Neural cell (in vitro differentiated cells): ENCODE results near the gene NBPF3.

Experiments
- EZH2 ChIP-seq: fragments of 200-600, 300-800 bp; shearing (Covaris generic), sonication (generic); IDR thresholded peaks from 2 replicates; pipeline ENCODE4 v1.6.1; 2014; ENCODE audit warnings: antibody characterized with exemption, low read length, borderline replicate concordance, mild to moderate bottlenecking; ENCODE audit not compliant: insufficient read depth, poor library complexity, severe bottlenecking
- MXI1 ChIP-seq: fragments of 450-650 bp; conservative IDR thresholded peaks from 2 replicates; pipeline ENCODE4 v1.6.1; 2014; ENCODE audit warnings: antibody characterized with exemption, mild to moderate bottlenecking; ENCODE audit not compliant: poor library complexity, severe bottlenecking
- POLR2AphosphoS5 ChIP-seq: IDR thresholded peaks from 2 replicates; pipeline ENCODE4 v1.6.1; 2012
- SMC3 ChIP-seq: fragments of 450-650 bp; conservative IDR thresholded peaks from 2 replicates; pipeline ENCODE4 v1.6.1; 2014; ENCODE audit warnings: antibody characterized with exemption, mild to moderate bottlenecking, moderate library complexity; ENCODE audit not compliant: poor library complexity
- TAF1 ChIP-seq: IDR thresholded peaks from 2 replicates; pipeline ENCODE4 v1.6.1; 2012; ENCODE audit warnings: low read depth
- TF ChIP-seq, protein P1 (sequence below): fragments of 450-650 bp; IDR thresholded peaks from 2 replicates; pipeline ENCODE4 v1.5.1; 2014; ENCODE audit warnings: antibody characterized with exemption, mild to moderate bottlenecking, moderate library complexity; ENCODE audit not compliant: poor library complexity, severe bottlenecking

DNA sequence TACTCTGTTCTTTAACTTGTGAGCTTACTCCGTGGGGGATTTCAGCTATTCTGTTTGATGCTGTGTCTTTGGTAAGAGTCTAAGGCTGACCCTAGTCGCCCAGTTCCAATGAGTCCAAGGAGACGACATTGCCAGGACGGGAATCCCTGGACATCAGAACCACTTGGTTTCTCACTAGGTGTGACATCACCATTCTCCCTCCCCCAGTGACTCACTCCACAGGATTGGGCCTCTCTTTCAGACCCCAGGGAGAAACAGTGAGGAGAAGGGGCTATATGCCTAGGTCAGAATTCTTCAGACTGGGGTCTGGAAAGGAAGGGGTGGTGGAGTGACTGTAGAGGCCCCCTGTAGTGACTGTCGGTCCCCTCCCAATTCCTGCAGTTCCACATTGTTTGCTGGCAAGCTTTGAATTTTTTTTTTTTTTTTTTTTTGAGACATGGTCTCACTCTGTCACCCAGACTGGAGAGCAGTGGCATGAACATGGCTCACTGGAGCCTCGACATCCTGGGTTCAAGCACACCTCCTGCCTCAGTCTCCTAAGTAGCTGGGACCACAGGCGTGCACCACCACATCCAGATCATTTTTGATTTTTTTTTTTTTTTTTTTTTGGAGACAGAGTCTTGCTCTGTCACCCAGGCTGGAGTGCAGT is 90.6 kb downstream of the NBPF3 start:
- TF ChIP-seq EZH2 (no peak), SMC3 (no peak), POLR2AphosphoS5 (no peak), TAF1 (no peak), MXI1 (no peak)
- TF ChIP-seq, protein P1, sequence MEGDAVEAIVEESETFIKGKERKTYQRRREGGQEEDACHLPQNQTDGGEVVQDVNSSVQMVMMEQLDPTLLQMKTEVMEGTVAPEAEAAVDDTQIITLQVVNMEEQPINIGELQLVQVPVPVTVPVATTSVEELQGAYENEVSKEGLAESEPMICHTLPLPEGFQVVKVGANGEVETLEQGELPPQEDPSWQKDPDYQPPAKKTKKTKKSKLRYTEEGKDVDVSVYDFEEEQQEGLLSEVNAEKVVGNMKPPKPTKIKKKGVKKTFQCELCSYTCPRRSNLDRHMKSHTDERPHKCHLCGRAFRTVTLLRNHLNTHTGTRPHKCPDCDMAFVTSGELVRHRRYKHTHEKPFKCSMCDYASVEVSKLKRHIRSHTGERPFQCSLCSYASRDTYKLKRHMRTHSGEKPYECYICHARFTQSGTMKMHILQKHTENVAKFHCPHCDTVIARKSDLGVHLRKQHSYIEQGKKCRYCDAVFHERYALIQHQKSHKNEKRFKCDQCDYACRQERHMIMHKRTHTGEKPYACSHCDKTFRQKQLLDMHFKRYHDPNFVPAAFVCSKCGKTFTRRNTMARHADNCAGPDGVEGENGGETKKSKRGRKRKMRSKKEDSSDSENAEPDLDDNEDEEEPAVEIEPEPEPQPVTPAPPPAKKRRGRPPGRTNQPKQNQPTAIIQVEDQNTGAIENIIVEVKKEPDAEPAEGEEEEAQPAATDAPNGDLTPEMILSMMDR = no peak
